ENCODE measurements around the gene CHRDL2.

CHRDL2 gene

DNA sequence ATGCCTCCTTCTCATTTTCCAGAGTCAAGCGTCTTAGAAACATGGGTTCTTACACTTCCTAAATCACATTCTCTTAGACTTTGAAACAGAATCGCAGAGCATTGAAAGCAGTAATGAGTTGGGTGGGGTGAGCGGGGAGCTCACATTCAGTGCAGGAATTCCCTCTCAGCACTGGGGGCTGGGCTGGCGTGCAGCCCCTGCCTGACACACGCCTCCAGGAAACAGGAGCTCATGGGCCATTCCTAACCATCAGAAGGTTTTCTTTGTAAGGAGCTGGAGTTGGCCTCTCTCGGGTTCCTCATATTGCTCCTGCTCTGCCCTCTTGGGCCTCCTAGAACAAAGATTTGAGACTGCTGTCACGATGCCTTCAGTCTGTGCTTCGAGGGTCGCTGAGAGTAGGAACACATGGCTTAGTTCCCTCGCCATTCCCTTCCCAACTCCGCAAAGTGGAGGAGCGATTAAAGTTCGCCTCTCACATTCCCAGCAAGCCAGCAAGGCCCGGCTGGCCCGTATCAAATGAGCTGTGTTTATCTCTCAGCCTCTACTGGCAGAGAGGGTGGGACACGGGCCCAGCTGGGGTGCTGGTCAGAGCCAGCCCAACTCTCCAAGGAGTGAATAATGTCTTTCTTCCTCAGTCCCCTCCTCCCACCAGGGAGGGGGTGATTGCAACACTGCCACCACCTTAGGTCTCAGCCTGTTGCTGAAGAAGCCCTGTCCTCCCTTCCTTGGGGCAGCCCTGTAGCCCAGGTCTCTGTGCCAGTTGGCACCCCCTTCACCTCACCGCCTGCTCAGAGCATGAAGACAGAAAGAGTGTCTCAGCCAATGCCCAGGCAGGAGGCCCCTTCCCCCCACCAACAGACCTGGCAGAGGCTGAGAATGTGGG lies 10.4 kb downstream of the CHRDL2 start:
- no peak overlapping the region for H3K4me3 ChIP-seq (ENCODE audit: low read depth, low read length)
- H3K27me3 ChIP-seq = no peaks in the 10 kb centered on the region
- TF ChIP-seq CTCF (IDR thresholded peaks at IDR 0.05; ENCODE audit: low read depth, low read length) = no peak
- H3K9me3 ChIP-seq = no peaks in the 10 kb centered on the region
- H3K4me1 ChIP-seq = no peaks in the 10 kb centered on the region
- H3K36me3 ChIP-seq = no peaks in the 10 kb centered on the region
- no peak for DNase-seq

DNA sequence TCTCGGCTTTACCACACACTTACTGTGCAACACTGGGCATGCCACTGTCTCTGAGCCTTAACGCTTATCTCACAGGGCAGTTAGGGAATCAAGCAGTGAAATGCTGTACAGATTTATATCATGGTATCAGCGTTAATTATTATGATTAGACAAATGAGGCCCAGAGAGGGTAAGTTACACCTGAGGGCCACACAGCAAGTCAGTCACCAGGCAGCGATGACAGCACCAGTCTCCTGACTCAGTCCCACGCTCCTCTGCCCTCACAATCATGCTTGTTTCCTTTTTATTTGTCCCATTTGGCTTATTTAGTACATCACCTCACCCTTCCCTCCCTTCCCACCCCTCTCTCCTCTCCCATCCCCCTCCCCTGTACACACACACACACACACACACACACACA lies 12.2 kb downstream of the CHRDL2 start:
- H3K4me1 ChIP-seq = no peaks in the 10 kb centered on the region
- H3K4me3 ChIP-seq (ENCODE audit: low read depth, low read length) = no peak overlapping the region
- no peaks in the 10 kb centered on the region for H3K9me3 ChIP-seq
- no peak for TF ChIP-seq CTCF (IDR thresholded peaks at IDR 0.05; ENCODE audit: low read depth, low read length)
- no peak for DNase-seq
- no peaks in the 10 kb centered on the region for H3K36me3 ChIP-seq
- H3K27me3 ChIP-seq = no peaks in the 10 kb centered on the region

DNA sequence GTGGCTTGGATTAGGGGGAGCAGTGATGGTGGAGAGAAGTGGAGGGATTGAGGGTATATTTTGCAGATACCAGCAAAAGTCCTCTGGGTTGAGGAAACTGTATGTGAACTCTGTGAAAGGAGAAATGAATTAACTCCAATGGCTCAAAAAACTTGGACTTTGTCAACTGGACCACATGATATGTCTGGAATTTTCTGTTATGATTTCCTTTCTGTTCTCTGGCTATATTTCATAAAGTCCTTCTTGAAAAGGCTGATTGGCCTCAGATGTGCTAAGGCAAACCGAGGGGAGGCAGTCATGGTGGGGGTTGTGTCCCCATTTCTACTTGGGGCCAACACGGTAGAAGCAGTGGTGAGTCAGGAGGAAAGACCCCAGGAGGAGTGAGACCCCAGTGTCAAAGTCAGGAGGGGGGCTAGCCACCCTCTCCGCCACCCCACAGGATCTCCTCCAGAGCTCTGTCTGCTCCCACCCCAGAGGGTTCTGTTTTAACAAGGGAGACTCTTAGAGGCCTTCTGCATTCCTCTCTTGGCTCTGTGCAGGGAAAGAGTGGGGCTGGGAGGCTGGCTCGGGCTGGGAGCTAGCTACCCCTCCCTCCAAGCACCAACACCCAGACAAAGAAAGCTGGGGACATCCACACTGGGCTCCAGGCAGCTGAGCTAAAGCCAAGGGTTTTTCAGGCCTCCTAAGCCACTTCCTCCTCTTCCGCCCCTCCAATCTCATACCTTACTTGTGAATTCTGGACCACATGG lies 13.8 kb downstream of the CHRDL2 start:
- H3K27me3 ChIP-seq = no peaks in the 10 kb centered on the region
- DNase-seq = no peak
- H3K4me3 ChIP-seq (ENCODE audit: low read depth, low read length) = no peak overlapping the region
- H3K36me3 ChIP-seq = no peaks in the 10 kb centered on the region
- no peaks in the 10 kb centered on the region for H3K9me3 ChIP-seq
- H3K4me1 ChIP-seq = no peaks in the 10 kb centered on the region
- TF ChIP-seq CTCF (IDR thresholded peaks at IDR 0.05; ENCODE audit: low read depth, low read length) = no peak

DNA sequence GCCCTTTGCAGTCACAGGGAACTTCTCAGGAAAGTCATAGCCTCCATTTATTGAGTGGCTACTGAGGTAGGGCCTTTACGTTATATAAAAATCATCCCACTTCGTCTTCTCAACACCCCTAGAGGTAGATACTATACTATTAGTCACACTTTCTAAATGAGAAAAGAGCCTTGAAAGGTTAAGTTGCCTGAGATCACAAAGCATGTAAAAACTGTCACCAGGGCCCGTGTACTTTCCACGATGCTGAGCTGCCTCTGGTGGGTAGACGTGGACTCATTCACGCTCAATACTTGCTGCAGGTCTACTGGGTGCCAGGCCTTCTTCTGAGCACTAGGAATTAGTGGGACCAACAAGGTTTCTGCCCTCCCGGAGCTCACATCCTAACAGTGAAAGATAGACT lies 16.3 kb downstream of the CHRDL2 start:
- Histone ChIP-seq H3K4me3 (ENCODE audit: low read depth, low read length) (no peak overlapping the region), H3K4me1 (peaks cover 5% of the 10 kb centered on the region; the same call in 1 of the 2 replicates), H3K27me3 (no peaks in the 10 kb centered on the region), H3K9me3 (no peaks in the 10 kb centered on the region), H3K36me3 (no peaks in the 10 kb centered on the region)
- no peak for TF ChIP-seq CTCF (IDR thresholded peaks at IDR 0.05; ENCODE audit: low read depth, low read length)
- no peak for DNase-seq

- no peaks in the 10 kb centered on the region for H3K36me3 ChIP-seq
- H3K27me3 ChIP-seq = no peaks in the 10 kb centered on the region
- TF ChIP-seq CTCF (IDR thresholded peaks at IDR 0.05; ENCODE audit: low read depth, low read length) = no peak
- no peaks in the 10 kb centered on the region for H3K9me3 ChIP-seq
- peaks cover 7% of the 10 kb centered on the region for H3K4me1 ChIP-seq
- H3K4me3 ChIP-seq (ENCODE audit: low read depth, low read length) = no peak overlapping the region
- DNase-seq = no peak
These were observed 17.5 kb downstream of the CHRDL2 start for GRCh38 chr11:74713686-74714085.

All from BE2C (cell line).